IPS-18c (cell line): Measurements from ENCODE around the gene BTG3.

Experiments used
- H3K4me3 ChIP-seq: 2 replicates; pipeline ENCODE4 v1.7.0; 2013; ENCODE audit warnings: low read depth, mild to moderate bottlenecking, low read length, moderate library complexity; ENCODE audit not compliant: insufficient read depth
- H3K9me3 ChIP-seq: one replicate; pipeline ENCODE4 v1.6.1; 2013; ENCODE audit warnings: mild to moderate bottlenecking, low read length, moderate library complexity; ENCODE audit not compliant: control insufficient read depth, insufficient read depth

Gene BTG3

DNA sequence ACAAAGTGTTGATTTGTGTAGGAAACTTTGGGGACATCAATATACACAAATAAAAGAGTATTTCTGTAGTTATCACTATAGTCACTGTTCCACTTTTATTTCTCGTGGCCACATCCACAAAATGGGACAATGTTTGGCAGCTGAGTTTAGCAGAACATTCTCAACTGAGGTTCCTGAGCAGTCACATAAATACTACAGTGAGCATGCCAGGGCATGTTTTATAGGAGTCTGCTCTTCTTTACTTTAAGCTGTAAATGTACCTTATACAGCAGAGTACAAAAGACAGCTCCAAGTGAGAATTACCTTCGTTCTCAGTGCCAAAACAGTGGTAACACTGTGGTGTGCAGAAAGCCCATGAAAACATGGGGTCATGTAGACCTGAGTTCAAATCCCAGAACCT lies 5.0 kb downstream of the BTG3 start:
- Histone ChIP-seq H3K9me3 (no peaks in the 10 kb centered on the region), H3K4me3 (no peak overlapping the region)

DNA sequence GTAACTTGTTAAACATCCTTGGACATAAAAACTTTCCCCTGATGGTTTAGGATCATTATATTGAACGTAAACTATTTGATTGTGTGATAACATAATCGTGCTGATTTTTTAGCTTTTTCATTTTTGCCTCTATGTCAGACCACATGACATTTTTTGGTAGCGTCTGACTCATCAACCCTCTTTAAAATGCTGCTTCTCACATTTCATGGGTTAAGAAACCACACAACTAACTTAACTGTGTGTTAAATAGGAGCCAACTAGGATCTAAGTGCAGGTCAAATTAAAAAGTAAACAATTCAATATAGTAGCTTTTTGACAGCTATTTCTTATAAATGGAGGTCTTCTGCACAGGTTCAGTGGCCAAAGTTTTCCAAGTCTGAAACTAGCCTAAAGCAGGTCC lies 9.8 kb downstream of the BTG3 start:
- Histone ChIP-seq H3K4me3 (no peak overlapping the region), H3K9me3 (no peaks in the 10 kb centered on the region)

DNA sequence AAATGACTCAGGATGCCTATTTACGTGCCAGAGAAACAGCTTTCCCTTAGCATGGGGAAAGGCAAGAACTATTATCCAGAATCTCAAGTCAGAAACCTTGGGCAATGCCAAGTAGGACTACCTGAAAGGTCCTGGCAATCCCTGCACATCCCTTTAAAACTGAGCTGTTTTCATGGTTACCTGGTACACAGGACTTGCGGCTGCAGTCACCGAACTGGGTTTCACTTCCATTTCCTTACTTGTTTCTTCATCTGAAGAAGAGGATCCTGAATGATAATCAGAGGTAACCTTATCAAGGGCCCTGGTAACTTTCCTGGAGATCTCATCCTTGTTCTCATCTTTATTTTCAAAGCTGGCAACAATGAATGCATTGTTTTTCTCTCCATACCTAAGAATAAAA lies 14.3 kb downstream of the BTG3 start:
- Histone ChIP-seq H3K9me3 (no peaks in the 10 kb centered on the region), H3K4me3 (no peak overlapping the region)

DNA sequence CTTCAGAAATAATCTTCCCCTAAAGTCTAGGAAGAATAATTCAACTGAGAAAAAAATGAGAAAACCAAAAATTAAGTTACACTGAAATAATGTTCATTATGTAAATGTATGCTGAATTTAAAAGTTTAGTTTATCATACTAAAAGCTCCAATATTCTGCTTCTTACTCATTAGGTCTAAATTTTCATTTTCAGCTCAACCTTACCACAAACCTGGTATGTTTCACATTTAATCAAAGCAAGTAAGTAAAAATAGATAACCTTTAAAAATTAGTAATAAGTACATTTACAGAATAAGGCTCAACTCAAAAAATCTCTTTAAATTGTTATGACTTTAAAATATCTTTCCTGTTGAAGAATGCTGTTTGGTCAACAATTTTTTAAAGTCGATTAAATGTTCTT lies 15.0 kb downstream of the BTG3 start:
- H3K9me3 ChIP-seq, result no peaks in the 10 kb centered on the region

DNA sequence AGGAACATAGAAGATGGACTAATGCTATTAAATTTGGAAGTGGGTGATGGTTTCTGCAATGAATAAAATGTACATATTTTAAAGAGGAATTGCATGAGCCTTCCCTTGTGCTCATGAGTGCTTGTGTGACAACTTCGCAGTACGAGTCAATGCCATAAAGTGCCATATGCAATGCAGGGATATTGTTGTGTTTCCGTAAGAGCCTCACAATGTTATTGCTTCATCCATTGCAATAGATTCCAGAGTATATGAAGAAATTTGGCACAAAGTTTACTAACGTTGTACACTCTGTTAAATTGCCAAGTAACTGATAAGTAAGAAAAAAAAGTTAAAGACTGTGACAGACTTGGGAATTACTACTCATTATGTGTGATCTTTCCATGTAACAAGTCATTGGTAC lies 22.3 kb downstream of the BTG3 start:
- Histone ChIP-seq H3K4me3 (no peak overlapping the region), H3K9me3 (no peaks in the 10 kb centered on the region)

More for the DNA sequence above, 15.0 kb downstream of the BTG3 start:
- H3K4me3 ChIP-seq, result no peak overlapping the region

DNA sequence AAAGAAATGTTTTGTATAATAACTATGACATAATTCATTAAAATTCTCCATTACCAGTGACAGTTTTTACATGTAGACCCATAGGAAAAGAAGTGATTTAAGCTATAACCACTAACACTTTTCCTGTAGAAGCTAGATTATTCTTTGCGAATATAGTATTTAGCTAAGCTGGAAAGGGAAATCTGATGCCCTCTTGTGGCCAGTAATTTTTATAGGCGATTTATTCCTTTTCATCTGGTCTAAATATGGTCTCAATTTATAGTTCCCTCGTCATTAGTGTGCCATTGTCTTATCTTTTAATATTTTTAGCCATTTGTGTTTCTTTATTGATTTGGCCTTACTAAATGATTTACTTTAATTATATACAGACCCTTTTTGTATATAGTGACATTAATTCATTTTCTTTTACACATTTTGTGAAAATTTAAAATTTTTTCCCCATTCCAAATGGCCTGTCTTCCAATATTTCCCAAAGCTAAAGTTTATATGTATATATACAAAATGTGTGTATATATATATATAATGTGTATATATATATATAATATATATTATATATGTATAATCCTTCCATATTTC lies 26.7 kb downstream of the BTG3 start:
- H3K4me3 ChIP-seq, result no peak overlapping the region
- H3K9me3 ChIP-seq, result no peaks in the 10 kb centered on the region

DNA sequence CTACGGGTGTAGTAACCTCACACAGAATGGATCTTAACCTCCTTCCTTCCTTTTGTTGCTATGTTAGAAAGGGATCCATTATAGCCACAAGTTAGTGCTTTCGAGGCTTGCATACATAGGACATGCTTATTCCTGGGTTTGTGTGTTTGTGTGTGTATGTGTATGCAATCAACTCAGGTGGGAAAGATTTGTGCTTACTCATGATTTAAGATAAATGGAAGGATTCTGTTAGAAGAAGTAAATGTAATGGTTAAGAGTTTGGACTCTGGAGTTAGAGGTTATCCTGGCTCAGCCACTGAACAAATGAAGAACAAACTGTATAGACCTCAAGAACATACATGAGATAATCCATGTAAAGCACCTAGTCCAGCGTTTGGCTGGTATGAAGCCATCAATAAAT lies 28.8 kb downstream of the BTG3 start:
- Histone ChIP-seq H3K9me3 (no peaks in the 10 kb centered on the region), H3K4me3 (no peak overlapping the region)

DNA sequence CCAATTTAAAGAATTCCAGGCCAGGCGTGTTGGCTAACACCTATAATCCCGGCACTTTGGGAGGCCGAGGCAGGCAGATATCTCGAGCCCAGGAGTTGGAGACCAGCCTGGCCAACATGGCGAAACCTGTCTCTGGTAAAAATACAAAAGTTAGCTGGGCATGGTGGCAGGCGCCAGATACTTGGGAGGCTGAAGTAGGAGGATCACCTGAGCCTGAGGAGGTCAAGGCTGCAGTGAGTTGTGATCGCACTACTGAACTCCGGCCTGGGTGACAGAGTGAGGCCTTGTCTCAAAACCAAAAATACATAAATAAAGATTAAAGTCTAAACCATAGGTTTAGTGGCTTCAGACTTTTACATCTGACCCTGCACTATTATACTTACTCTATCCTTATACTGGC lies 32.4 kb downstream of the BTG3 start:
- no peaks in the 10 kb centered on the region for H3K9me3 ChIP-seq
- no peak overlapping the region for H3K4me3 ChIP-seq

DNA sequence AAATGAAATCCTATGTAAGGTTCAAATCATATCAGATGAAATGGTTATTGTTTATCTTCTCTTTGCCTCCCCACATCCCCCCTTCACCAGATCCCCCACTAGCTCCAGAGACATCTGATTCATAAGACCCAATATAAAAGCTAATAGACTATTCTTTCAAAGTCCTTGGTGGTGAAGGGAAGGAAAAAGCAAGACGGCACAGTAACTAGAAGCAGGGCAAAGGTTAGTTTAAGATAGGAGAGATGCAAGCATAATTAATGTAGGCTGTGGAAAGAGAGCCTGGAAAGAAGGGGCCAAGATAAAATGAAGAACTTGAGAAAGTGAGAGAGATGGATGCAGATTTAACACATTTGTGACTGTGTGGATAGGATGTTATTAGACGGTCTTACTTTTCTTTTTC lies 33.8 kb downstream of the BTG3 start:
- no peaks in the 10 kb centered on the region for H3K9me3 ChIP-seq

DNA sequence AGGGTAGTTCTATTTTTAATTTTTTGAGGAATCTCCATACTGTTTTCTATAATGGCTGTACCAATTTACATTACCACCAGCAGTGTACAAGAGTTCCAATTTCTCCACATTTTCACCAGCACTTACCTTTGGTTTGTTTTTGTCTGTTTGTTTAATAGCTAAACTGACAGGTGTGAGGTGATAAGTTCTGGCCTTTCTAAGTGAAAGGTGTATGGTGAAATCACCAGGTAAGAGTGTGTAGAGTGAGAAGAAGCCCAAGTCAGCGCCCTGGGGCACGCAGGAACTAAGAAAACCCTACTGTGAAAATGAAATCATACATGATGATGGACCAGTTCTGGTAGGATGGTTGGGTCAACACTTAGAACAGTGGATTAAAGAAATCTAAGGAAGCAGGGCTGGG lies 34.5 kb downstream of the BTG3 start:
- Histone ChIP-seq H3K9me3 (no peaks in the 10 kb centered on the region), H3K4me3 (no peak overlapping the region)

More for the DNA sequence above, 33.8 kb downstream of the BTG3 start:
- H3K4me3 ChIP-seq, result no peak overlapping the region

DNA sequence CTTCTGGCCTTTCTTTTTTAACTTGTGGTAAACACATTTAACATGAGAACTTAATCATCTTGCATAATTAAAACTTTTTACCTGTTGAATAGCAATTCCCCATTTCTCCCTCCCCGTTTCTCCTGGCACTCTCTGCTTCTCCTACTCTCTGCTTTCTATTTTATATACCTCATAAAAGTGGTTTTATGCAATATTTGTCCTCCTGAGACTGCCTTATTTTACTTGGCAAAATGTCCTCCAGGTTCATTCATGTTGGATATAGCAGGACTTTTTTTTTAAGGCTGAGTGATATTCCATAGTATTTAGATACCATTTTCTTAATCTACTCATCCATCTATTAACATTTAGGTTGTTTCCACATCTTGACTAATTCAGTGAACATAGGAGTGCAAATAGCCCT lies 35.0 kb downstream of the BTG3 start:
- H3K9me3 ChIP-seq, result no peaks in the 10 kb centered on the region
- H3K4me3 ChIP-seq, result no peak overlapping the region

DNA sequence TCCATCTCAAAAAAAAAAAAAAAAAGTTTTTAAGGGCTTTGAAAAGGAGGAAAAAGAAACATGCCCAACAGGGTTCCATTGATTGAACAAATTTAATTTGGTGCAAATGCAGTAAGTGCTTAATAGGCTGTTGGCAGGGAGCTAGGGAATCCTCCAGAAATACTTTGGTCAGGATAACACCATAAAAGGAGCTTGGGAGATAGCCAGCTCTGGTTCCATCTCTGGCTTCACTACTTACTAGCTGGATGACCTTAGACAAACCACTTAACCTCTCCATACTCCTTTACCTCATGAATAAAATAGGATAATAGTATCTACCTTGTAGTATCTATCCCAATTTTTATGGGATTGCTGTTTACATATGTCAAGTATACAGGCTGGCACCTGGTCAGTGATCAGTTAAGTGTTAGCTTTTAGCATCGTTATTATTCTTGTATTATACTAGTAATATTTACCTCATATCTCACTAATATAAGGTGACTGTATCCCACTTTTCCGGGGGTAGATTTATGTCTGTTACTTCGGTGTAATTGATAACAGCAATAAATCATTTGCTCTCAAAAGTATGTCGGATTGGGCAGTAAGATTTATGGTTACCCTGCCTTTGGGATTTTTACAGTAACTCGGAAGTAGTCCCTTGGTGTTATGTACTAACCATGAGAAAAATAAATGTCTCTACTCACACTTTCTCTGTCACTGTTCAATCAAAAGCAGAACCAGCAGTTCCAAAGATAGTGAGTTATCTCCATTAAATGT lies 36.4 kb downstream of the BTG3 start:
- no peaks in the 10 kb centered on the region for H3K9me3 ChIP-seq
- H3K4me3 ChIP-seq, result no peak overlapping the region

DNA sequence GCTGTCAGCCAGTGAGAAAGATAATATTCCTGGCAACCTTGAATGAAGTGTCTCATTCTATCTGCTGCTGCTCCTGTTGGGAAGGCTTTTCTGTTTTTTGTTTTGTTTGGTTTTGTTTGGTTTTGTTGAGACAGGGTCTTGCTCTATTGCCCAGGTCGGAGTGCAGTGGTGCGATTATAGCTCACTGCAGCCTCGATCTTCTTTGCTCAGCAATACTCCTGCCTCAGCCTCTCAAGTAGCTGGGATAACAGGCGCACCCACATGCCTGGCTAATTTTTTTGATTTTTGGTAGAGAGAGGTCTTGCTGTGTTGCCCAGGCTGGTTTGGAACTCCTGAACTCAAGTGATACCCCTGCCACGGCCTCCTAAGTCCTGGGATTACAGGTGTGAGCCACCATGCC lies 37.6 kb downstream of the BTG3 start:
- Histone ChIP-seq H3K9me3 (no peaks in the 10 kb centered on the region), H3K4me3 (no peak overlapping the region)

DNA sequence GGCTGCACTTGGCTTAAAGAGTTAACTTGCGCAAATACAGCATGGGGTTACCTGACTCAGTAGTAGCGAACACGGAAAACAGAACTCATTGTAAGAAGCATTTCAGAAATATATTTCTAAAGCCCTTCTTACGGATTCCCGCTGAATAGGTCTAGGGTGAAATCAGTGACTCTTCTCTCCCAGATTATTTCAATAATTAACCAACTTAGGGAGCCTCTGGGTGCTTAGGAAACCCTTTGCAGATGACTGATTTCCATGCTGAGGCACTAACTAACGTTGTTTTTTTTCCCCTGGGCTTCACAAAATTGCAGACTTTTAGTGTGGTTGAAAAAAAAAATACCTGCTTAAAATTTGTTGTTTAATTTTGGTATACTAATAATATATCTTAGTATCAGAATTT lies 40.3 kb downstream of the BTG3 start:
- no peaks in the 10 kb centered on the region for H3K9me3 ChIP-seq
- no peak overlapping the region for H3K4me3 ChIP-seq

DNA sequence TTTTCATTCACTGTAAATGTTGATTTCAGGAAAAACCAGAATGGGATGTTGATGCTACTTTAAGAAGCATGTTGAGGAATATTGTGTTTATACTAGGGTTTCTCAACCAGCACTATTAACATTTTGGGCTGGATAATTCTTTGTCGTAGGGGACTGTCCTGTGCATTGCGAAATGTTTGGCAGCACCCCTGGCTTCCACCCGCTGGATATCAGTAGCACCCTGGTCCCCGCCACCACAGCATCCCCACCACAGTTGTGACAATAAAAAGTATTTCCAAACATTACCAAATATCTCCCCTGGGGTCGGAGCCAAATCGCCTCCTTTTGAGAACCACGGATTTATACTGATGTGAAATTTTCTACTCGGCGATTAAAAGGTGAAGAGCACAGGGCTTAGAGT lies 41.9 kb downstream of the BTG3 start:
- no peak overlapping the region for H3K4me3 ChIP-seq
- H3K9me3 ChIP-seq, result no peaks in the 10 kb centered on the region

DNA sequence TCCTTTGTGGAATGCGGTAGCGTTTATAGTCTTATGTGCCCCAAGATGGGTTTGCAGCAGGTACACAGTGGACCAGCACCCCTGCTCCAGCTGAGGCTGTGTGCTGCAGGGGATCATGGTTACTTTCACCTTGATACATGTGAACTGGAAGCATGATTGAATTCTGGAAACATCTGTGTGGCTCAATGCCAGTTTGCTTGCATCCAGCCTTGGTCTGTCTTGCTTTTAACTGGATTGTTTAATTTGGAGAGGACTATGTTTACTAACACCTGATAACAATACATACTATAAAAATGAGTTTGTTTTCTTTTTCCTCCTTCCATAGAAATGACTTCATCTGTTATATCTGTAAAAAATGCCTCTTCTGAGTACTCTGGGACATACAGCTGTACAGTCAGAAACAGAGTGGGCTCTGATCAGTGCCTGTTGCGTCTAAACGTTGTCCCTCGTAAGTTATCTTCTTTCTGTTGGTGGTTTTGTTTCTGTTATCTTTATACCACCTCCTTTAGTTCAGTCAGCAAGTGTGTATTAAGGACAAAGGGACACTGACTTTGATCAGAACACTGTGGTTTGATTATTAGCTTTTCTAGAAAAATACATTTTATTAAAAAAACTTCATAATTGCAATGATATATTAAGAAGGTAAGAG lies 52.2 kb downstream of the BTG3 start:
- no peaks in the 10 kb centered on the region for H3K9me3 ChIP-seq
- no peak overlapping the region for H3K4me3 ChIP-seq

DNA sequence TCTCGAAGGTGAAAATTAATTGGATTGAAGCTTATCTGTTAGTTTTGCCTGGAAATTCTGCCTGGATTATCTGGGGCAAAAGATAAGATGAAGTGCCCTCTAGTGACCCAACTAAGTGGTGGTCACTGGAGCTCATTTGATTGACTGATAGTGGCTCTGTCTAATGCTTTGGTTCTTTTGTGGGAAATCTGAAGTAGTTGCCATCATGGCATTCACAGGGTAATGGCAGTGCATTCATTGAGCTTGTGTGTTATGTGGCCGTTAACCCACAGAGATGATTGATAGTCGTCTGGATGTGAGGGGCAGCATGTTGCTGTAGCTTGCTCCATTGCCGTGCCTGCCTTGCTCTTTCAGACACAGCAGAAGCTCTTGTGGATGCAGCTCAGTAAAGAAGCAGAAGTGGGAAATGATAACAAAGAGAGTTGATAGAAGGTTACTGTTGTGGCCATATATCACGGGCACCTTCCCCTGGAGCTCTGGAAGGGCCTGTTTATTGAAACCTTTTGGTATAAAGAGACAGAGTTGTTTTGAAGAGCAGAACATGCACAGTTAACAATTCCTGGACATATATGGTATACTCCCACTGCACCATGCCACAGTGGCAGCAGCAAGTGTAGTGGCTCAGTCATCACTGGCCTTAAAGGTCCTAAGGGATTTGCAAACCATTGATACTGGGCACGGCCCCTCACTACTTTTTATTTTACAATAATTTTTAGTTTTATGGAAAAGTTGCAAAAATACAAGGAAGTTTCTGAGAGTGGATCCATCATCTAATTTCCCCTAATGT lies 57.8 kb downstream of the BTG3 start:
- no peak overlapping the region for H3K4me3 ChIP-seq
- no peaks in the 10 kb centered on the region for H3K9me3 ChIP-seq

DNA sequence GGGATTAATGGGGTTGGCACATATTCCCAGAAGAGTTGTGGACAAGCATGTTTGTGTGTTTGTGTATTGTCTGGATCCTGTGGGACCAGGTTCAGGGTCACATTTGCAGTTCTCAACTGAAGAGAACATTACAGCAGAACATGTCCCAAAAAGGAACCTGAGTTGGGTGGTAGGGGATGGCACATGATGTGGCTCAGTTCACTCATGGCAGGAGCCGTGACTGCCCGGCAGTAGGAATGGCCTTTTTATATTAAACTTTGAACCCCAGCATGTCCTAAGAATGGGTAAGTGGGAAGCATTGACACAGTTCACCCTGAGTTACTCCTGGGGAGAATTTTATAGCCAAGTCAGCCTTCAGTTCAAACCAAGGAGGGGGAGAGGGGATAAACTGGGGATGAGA lies 58.6 kb downstream of the BTG3 start:
- Histone ChIP-seq H3K4me3 (no peak overlapping the region), H3K9me3 (no peaks in the 10 kb centered on the region)
